Measurements from ENCODE around the gene CEACAM3. TPM values are rescaled to one million over a fixed set of nuclear protein-coding genes. Genes with fewer than 3 reads are reported as not detected.

Gene CEACAM3
- total and polyA plus RNA-seq, 9 of the 15 experiments (the other 6 are each of a cell fraction or from before 2014, with no cell fraction given) = not detected

- TF ChIP-seq ID3 (CRISPR knock-in tag; IDR thresholded peaks at IDR 0.05) = no peak
- no peak for TF ChIP-seq ID3 (tag; IDR thresholded peaks at IDR 0.05)
- no peak for TF ChIP-seq CBX3 (IDR thresholded peaks at IDR 0.05; ENCODE audit: borderline replicate concordance in 1 of 2, low read length in 2 of 2)
- TF ChIP-seq ETS2 (tag; IDR thresholded peaks at IDR 0.05; ENCODE audit: borderline replicate concordance, poor library complexity, severe bottlenecking) = no peak
- TF ChIP-seq GTF2F1 (IDR thresholded peaks at IDR 0.05; ENCODE audit: low read depth, low read length) = no peak
- TF ChIP-seq ZNF217 (CRISPR knock-in tag; IDR thresholded peaks at IDR 0.05) = no peak
- no TSS peak for BruUV-seq (replicated peaks)
- 1% methylated on average over 4 of the region's 4 CpGs for WGBS (ENCODE audit: insufficient coverage, low coverage, missing lambda C conversion rate)
- Histone ChIP-seq H3K9ac (ENCODE audit: insufficient read depth in 1 of 2, low read depth in 2 of 2, low read length in 2 of 2) (no peak overlapping the region), H3K9me1 (ENCODE audit: control insufficient read depth, insufficient read depth, low read length) (no peaks in the 10 kb centered on the region), H3K4me1 (replicated peaks in 1 of 2; ENCODE audit: control insufficient read depth in 2 of 2, insufficient read depth in 2 of 2, low read length in 2 of 2) (no peaks in the 10 kb centered on the region), H3K9me3 (replicated peaks; ENCODE audit: control insufficient read depth, insufficient read depth, low read depth, low read length) (no peaks in the 10 kb centered on the region), H2AFZ (ENCODE audit: low read depth, low read length) (no peak overlapping the region), H3K36me3 (ENCODE audit: control insufficient read depth, insufficient read depth, low read length) (no peaks in the 10 kb centered on the region), H3K79me2 (ENCODE audit: control insufficient read depth, insufficient read depth, low read length) (no peaks in the 10 kb centered on the region), H3K4me2 (ENCODE audit: insufficient read depth, low read length) (no peak overlapping the region), H3K27ac (ENCODE audit: extremely low read depth, low read depth, low read length) (no peak overlapping the region), H3K4me3 (no peak overlapping the region), H4K20me1 (replicated peaks; ENCODE audit: control insufficient read depth, insufficient read depth, low read length) (0 out of 2 replicates have a peak, but pooled peaks cover 4% of the 10 kb centered on the region), H3K27me3 (ENCODE audit: control insufficient read depth in 2 of 2, insufficient read depth in 2 of 2, low read length in 2 of 2) (peaks cover 16 to 27% of the 10 kb centered on the region in 2 experiments)
- ChIA-PET POLR2A (no interaction called here), CTCF (ENCODE audit: low intra/inter-chr PET ratio) (interaction anchor here (1.5 kb wide), 1 partner anchor 31 kb away, joined by 8 read pairs; no protein-coding TSS in a partner anchor)
- FAIRE-seq (no peak), ATAC-seq (no peak), DNase-seq (ENCODE audit: extremely low read depth in 1 of 4, low spot score in 3 of 4) (no peak)
- in situ Hi-C loops (cut with MboI) = no loop called here
- intact Hi-C loops (cut with micrococcal nuclease) = loop anchor here (1.0 kb wide), 1 partner anchor 31 kb away; no protein-coding TSS in a partner anchor
Measured at GRCh38 chr19:41784743-41785142, 11.6 kb upstream of the CEACAM3 start.

Measured in K562 (cell line).